AG09319 (cell line): ENCODE data around the gene SLC11A1.

Source experiments
- DNase-seq: peaks from one replicate; pipeline ENCODE4 v3.0.0-alpha.2; 2010; ENCODE audit warnings: low read depth; ENCODE audit errors: extremely low read depth
- TF ChIP-seq, protein P1 (sequence below): IDR thresholded peaks from 2 replicates; pipeline ENCODE4 v1.5.1; 2011; ENCODE audit warnings: low read depth, mild to moderate bottlenecking, inconsistent platforms, low read length, moderate library complexity

Gene SLC11A1

DNA sequence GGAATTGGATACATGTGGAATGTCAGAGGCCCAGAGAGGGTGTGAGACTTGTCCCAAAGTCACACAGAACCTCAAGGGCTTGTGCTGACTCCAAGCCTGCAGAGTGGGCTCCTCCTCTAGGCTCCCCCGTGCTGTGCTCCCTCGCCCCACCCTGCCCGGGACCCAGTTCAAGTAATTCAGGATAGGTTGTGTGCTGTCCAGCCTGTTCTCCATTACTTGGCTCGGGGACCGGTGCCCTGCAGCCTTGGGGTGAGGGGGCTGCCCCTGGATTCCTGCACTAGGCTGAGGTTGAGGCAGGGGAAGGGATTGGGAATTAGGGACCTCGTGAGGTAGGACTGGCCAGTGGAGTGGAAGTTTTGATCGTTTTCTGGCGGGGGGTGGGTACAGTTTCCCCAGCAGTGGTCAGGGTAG, 20.4 kb downstream of the SLC11A1 start:
- TF ChIP-seq, protein P1, sequence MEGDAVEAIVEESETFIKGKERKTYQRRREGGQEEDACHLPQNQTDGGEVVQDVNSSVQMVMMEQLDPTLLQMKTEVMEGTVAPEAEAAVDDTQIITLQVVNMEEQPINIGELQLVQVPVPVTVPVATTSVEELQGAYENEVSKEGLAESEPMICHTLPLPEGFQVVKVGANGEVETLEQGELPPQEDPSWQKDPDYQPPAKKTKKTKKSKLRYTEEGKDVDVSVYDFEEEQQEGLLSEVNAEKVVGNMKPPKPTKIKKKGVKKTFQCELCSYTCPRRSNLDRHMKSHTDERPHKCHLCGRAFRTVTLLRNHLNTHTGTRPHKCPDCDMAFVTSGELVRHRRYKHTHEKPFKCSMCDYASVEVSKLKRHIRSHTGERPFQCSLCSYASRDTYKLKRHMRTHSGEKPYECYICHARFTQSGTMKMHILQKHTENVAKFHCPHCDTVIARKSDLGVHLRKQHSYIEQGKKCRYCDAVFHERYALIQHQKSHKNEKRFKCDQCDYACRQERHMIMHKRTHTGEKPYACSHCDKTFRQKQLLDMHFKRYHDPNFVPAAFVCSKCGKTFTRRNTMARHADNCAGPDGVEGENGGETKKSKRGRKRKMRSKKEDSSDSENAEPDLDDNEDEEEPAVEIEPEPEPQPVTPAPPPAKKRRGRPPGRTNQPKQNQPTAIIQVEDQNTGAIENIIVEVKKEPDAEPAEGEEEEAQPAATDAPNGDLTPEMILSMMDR, result no peak
- no peak for DNase-seq

DNA sequence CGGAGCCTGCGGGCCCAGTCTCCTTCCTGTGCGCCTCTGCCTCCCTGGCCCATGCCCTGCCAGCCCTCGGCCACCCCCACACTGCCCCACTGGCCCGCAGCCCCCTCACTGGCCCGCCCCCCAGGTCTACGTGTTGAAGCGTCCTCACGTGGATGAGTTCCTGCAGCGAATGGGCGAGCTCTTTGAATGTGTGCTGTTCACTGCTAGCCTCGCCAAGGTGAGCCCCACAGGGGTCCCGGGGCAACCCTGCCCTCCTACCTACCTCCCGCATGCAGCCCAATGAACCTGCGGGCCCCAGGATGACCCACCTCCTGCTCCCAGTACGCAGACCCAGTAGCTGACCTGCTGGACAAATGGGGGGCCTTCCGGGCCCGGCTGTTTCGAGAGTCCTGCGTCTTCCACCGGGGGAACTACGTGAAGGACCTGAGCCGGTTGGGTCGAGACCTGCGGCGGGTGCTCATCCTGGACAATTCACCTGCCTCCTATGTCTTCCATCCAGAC, 20.9 kb downstream of the SLC11A1 start:
- no peak for DNase-seq
- TF ChIP-seq, protein P1, result no peak

DNA sequence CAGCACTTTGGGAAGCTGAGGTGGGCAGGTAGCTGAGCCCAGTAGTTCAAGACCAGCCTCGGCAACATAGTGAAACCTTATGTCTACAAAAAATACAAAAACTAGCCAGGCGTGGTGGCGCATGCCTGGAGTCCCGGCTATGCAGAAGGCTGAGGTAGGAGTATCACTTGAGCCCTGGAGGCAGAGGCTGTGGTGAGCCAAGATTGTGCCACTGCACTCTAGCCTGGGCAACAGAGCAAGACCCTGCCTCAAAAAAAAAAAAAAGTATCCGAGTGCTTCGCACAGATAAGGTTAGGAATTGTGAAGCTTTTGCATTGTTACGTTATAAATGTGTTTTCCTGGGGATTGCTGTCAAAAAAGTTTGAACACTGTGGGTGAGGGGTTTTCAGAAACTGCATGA, 21.7 kb downstream of the SLC11A1 start:
- DNase-seq, result no peak
- TF ChIP-seq, protein P1, result no peak

DNA sequence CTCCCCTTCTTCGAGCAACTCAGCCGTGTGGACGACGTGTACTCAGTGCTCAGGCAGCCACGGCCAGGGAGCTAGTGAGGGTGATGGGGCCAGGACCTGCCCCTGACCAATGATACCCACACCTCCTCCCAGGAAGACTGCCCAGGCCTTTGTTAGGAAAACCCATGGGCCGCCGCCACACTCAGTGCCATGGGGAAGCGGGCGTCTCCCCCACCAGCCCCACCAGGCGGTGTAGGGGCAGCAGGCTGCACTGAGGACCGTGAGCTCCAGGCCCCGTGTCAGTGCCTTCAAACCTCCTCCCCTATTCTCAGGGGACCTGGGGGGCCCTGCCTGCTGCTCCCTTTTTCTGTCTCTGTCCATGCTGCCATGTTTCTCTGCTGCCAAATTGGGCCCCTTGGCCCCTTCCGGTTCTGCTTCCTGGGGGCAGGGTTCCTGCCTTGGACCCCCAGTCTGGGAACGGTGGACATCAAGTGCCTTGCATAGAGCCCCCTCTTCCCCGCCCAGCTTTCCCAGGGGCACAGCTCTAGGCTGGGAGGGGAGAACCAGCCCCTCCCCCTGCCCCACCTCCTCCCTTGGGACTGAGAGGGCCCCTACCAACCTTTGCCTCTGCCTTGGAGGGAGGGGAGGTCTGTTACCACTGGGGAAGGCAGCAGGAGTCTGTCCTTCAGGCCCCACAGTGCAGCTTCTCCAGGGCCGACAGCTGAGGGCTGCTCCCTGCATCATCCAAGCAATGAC, 22.4 kb downstream of the SLC11A1 start:
- DNase-seq, result no peak
- TF ChIP-seq, protein P1, result no peak

DNA sequence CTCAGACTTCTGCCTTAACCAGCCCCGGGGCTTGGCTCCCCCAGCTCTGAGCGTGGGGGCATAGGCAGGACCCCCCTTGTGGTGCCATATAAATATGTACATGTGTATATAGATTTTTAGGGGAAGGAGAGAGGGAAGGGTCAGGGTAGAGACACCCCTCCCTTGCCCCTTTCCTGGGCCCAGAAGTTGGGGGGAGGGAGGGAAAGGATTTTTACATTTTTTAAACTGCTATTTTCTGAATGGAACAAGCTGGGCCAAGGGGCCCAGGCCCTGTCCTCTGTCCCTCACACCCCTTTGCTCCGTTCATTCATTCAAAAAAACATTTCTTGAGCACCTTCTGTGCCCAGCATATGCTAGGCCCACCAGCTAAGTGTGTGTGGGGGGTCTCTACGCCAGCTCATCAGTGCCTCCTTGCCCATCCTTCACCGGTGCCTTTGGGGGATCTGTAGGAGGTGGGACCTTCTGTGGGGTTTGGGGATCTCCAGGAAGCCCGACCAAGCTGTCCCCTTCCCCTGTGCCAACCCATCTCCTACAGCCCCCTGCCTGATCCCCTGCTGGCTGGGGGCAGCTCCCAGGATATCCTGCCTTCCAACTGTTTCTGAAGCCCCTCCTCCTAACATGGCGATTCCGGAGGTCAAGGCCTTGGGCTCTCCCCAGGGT, 23.1 kb downstream of the SLC11A1 start:
- TF ChIP-seq, protein P1, result no peak
- DNase-seq, result no peak

DNA sequence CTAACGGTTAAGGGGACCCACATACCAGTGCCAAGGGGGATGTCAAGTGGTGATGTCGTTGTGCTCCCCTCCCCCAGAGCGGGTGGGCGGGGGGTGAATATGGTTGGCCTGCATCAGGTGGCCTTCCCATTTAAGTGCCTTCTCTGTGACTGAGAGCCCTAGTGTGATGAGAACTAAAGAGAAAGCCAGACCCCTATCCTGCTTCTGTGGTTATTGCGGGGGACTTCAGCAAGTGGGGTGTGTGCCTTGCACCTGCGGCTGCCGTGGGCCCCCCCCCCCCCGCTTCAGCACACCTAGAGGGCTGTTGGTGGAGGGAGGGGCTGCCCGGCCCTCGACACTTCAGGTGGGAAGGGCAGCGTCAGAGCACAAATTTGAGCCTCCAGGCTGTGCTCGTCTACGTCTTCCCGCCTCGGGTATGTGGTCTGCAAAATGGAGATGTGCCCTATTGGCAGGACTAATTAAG, 23.7 kb downstream of the SLC11A1 start:
- DNase-seq, result no peak

More for the DNA sequence above, 23.7 kb downstream of the SLC11A1 start:
- TF ChIP-seq, protein P1, result no peak
